CD4-positive, alpha-beta T cell treated with Interleukin-2 at 100 ng/mL for 4 hours (primary cell): ENCODE results near the gene ATP1A2.
"Not testable (repeated sequence)": the region's sequence is repeated elsewhere in the genome, so short reads cannot be mapped to it uniquely, and the experiment has no call there.

Experiments
- DNase-seq: peaks from one replicate; pipeline ENCODE4 v3.0.0-alpha.2; 2020; ENCODE audit warnings: low spot score

Gene ATP1A2

GRCh38 chr1:160101037-160101716 is 14.4 kb upstream of the ATP1A2 start:
- peak; percentile 78 for DNase-seq

- DNase-seq, result no peak
Measured at GRCh38 chr1:160101717-160102522, 13.6 kb upstream of the ATP1A2 start.

GRCh38 chr1:160103658-160104408 is 11.7 kb upstream of the ATP1A2 start:
- no peak for DNase-seq

- DNase-seq, result no peak
Measured at GRCh38 chr1:160104486-160104885, 11.1 kb upstream of the ATP1A2 start.

- DNase-seq, result no peak
Measured at GRCh38 chr1:160105155-160105554, 10.4 kb upstream of the ATP1A2 start.

GRCh38 chr1:160107512-160107911 is 8.0 kb upstream of the ATP1A2 start:
- DNase-seq, result no peak

- peak; percentile 32 for DNase-seq
Measured at GRCh38 chr1:160108888-160109662, 6.5 kb upstream of the ATP1A2 start.

GRCh38 chr1:160109686-160110085 is 5.9 kb upstream of the ATP1A2 start:
- no peak for DNase-seq

- DNase-seq, result not testable (repeated sequence)
Measured at GRCh38 chr1:160111462-160111861, 4.1 kb upstream of the ATP1A2 start.

- DNase-seq, result no peak
Measured at GRCh38 chr1:160112357-160112756, 3.2 kb upstream of the ATP1A2 start.

GRCh38 chr1:160113407-160113806 is 2.2 kb upstream of the ATP1A2 start:
- no peak for DNase-seq

- DNase-seq, result no peak
Measured at GRCh38 chr1:160114085-160114484, 1.5 kb upstream of the ATP1A2 start.

GRCh38 chr1:160116283-160117147 is 956 bp downstream of the ATP1A2 start:
- no peak for DNase-seq

- no peak for DNase-seq
Measured at GRCh38 chr1:160117300-160117699, 1.7 kb downstream of the ATP1A2 start.

GRCh38 chr1:160117709-160118183 is 2.2 kb downstream of the ATP1A2 start:
- no peak for DNase-seq

- no peak for DNase-seq
Measured at GRCh38 chr1:160118928-160119327, 3.4 kb downstream of the ATP1A2 start.

GRCh38 chr1:160120797-160121196 is 5.2 kb downstream of the ATP1A2 start:
- DNase-seq, result no peak

GRCh38 chr1:160121388-160121787 is 5.8 kb downstream of the ATP1A2 start:
- DNase-seq, result no peak

- DNase-seq, result no peak
Measured at GRCh38 chr1:160122978-160123495, 7.5 kb downstream of the ATP1A2 start.

- no peak for DNase-seq
Measured at GRCh38 chr1:160123726-160124125, 8.2 kb downstream of the ATP1A2 start.
